ENCODE results near the gene USP22.

DNA sequence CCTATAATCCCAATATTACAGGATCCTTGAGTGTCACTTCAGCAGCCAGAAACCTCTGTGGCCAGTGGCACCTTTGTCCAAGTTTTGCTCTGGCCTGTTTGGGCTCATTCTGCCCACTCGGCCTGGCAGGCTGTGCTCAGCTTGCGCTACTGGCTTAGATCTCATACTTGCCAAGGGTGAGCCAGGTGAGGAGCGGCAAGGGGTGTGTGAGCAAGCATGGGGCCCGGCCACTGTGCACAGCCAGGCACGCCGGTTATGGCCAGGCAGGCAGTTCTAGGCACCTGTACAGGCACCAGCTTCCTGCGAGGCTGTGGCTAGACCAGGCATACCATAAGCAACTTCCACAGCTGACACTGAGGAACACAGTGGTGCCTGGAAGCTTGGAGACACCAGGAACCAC, 16.9 kb upstream of the USP22 start:
- TF ChIP-seq STAT1 (IDR thresholded peaks at IDR 0.05; ENCODE audit: unreplicated experiment) = no peak
- TF ChIP-seq POLR2AphosphoS5 (IDR thresholded peaks at IDR 0.05; ENCODE audit: low read depth) = no peak
- TF ChIP-seq CREB1 (CRISPR knock-in tag; IDR thresholded peaks at IDR 0.05; ENCODE audit: low read depth) = no peak
- TF ChIP-seq, protein P1, sequence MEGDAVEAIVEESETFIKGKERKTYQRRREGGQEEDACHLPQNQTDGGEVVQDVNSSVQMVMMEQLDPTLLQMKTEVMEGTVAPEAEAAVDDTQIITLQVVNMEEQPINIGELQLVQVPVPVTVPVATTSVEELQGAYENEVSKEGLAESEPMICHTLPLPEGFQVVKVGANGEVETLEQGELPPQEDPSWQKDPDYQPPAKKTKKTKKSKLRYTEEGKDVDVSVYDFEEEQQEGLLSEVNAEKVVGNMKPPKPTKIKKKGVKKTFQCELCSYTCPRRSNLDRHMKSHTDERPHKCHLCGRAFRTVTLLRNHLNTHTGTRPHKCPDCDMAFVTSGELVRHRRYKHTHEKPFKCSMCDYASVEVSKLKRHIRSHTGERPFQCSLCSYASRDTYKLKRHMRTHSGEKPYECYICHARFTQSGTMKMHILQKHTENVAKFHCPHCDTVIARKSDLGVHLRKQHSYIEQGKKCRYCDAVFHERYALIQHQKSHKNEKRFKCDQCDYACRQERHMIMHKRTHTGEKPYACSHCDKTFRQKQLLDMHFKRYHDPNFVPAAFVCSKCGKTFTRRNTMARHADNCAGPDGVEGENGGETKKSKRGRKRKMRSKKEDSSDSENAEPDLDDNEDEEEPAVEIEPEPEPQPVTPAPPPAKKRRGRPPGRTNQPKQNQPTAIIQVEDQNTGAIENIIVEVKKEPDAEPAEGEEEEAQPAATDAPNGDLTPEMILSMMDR (conservative IDR thresholded peaks at IDR 0.05; ENCODE audit: low read depth in 2 of 2) = no peak
- TF ChIP-seq EZH2phosphoT487 (IDR thresholded peaks at IDR 0.05; ENCODE audit: unreplicated experiment) = no peak
- no peak for TF ChIP-seq EZH2 (IDR thresholded peaks at IDR 0.05; ENCODE audit: low read depth, unreplicated experiment)
- TF ChIP-seq, protein P2, sequence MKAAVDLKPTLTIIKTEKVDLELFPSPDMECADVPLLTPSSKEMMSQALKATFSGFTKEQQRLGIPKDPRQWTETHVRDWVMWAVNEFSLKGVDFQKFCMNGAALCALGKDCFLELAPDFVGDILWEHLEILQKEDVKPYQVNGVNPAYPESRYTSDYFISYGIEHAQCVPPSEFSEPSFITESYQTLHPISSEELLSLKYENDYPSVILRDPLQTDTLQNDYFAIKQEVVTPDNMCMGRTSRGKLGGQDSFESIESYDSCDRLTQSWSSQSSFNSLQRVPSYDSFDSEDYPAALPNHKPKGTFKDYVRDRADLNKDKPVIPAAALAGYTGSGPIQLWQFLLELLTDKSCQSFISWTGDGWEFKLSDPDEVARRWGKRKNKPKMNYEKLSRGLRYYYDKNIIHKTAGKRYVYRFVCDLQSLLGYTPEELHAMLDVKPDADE (IDR thresholded peaks at IDR 0.05) = no peak
- TF ChIP-seq, protein P3, sequence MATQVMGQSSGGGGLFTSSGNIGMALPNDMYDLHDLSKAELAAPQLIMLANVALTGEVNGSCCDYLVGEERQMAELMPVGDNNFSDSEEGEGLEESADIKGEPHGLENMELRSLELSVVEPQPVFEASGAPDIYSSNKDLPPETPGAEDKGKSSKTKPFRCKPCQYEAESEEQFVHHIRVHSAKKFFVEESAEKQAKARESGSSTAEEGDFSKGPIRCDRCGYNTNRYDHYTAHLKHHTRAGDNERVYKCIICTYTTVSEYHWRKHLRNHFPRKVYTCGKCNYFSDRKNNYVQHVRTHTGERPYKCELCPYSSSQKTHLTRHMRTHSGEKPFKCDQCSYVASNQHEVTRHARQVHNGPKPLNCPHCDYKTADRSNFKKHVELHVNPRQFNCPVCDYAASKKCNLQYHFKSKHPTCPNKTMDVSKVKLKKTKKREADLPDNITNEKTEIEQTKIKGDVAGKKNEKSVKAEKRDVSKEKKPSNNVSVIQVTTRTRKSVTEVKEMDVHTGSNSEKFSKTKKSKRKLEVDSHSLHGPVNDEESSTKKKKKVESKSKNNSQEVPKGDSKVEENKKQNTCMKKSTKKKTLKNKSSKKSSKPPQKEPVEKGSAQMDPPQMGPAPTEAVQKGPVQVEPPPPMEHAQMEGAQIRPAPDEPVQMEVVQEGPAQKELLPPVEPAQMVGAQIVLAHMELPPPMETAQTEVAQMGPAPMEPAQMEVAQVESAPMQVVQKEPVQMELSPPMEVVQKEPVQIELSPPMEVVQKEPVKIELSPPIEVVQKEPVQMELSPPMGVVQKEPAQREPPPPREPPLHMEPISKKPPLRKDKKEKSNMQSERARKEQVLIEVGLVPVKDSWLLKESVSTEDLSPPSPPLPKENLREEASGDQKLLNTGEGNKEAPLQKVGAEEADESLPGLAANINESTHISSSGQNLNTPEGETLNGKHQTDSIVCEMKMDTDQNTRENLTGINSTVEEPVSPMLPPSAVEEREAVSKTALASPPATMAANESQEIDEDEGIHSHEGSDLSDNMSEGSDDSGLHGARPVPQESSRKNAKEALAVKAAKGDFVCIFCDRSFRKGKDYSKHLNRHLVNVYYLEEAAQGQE (IDR thresholded peaks at IDR 0.05; ENCODE audit: unreplicated experiment) = no peak
- TF ChIP-seq ZNF331 (CRISPR knock-in tag; IDR thresholded peaks at IDR 0.05; ENCODE audit: low read depth) = no peak

Measured in GM23338 (cell line).